CD14-positive monocyte (primary cell): Measurements from ENCODE around the gene MCHR2. TPM values are rescaled to one million over a fixed set of nuclear protein-coding genes. Genes with fewer than 3 reads are reported as not detected.

Experiments
- DNase-seq, 3 donors: peaks; one replicate each; pipeline ENCODE4 v3.0.0-alpha.2; 2011 to 2022
- H2AFZ ChIP-seq: 2 replicates; pipeline ENCODE4 v1.6.0; 2012; ENCODE audit warnings: mild to moderate bottlenecking, low read depth, low read length, inconsistent platforms; ENCODE audit not compliant: insufficient read depth, poor library complexity, severe bottlenecking
- H3K27ac ChIP-seq, 2 donors: 1 replicate in 1 of 2; 2 replicates in 1 of 2; pipeline ENCODE4 v1.5.1; 2012 to 2013; ENCODE audit warnings: low read length in 2 of 2, control low read depth in 1 of 2, inconsistent platforms in 1 of 2, low read depth in 1 of 2, mild to moderate bottlenecking in 1 of 2
- H3K27me3 ChIP-seq, 2 donors: one replicate each; pipeline versions ENCODE4 v1.6.0 to v1.6.1; 2011 to 2013; ENCODE audit warnings: low read length in 2 of 2; ENCODE audit not compliant: control insufficient read depth in 2 of 2, insufficient read depth in 2 of 2
- H3K36me3 ChIP-seq, 2 donors: replicated peaks in 1 of 2; 1 replicate in 1 of 2; 2 replicates in 1 of 2; pipeline versions ENCODE4 v1.5.1 to v1.6.1; 2012 to 2013; ENCODE audit warnings: low read length in 2 of 2, control low read depth in 1 of 2, inconsistent platforms in 1 of 2, mild to moderate bottlenecking in 1 of 2; ENCODE audit not compliant: insufficient read depth in 2 of 2, control insufficient read depth in 1 of 2
- H3K4me1 ChIP-seq, 2 donors: 1 replicate in 1 of 2; 2 replicates in 1 of 2; pipeline versions ENCODE4 v1.5.1 to v1.6.1; 2012 to 2013; ENCODE audit warnings: low read length in 2 of 2, control low read depth in 1 of 2, inconsistent platforms in 1 of 2, mild to moderate bottlenecking in 1 of 2, moderate library complexity in 1 of 2; ENCODE audit not compliant: insufficient read depth in 2 of 2, control insufficient read depth in 1 of 2
- H3K4me2 ChIP-seq: replicated peaks from 2 replicates; pipeline ENCODE3; 2012; ENCODE audit warnings: low read length, moderate library complexity, mild to moderate bottlenecking; ENCODE audit not compliant: poor library complexity, severe bottlenecking; ENCODE audit errors: extremely low read depth
- H3K4me3 ChIP-seq, 3 experiments: fragments of 200-600 bp in 1 of 3; sonication (generic) in 1 of 3; replicated peaks in 1 of 3; 1 replicate in 2 of 3; 2 replicates in 1 of 3; pipeline ENCODE4 v1.5.1; 2011 to 2013; ENCODE audit warnings: low read length in 3 of 3, mild to moderate bottlenecking in 3 of 3, control low read depth in 2 of 3, low read depth in 2 of 3, inconsistent platforms in 1 of 3, moderate library complexity in 1 of 3
- H3K79me2 ChIP-seq: 2 replicates; pipeline ENCODE4 v1.6.0; 2012; ENCODE audit warnings: mild to moderate bottlenecking, control low read depth, inconsistent platforms, low read length, moderate library complexity; ENCODE audit not compliant: insufficient read depth
- H3K9ac ChIP-seq: 2 replicates; pipeline ENCODE4 v1.6.0; 2017; ENCODE audit warnings: low read length, mild to moderate bottlenecking; ENCODE audit not compliant: insufficient read depth, poor library complexity, severe bottlenecking
- H3K9me3 ChIP-seq, 2 donors: replicated peaks in 1 of 2; 1 replicate in 1 of 2; 2 replicates in 1 of 2; pipeline versions ENCODE4 v1.5.1 to v1.6.1; 2012 to 2013; ENCODE audit warnings: low read length in 2 of 2, control low read depth in 1 of 2; ENCODE audit not compliant: control insufficient read depth in 1 of 2, insufficient read depth in 1 of 2
- H4K20me1 ChIP-seq: 2 replicates; pipeline ENCODE4 v1.6.0; 2012; ENCODE audit warnings: mild to moderate bottlenecking, low read length, control low read depth, moderate library complexity; ENCODE audit not compliant: insufficient read depth
- H3K27ac Mint-ChIP-seq, 7 donors: one replicate each; pipeline ENCODE4 v1.8.0; 2020; ENCODE audit warnings: mild to moderate bottlenecking in 7 of 7, mixed read lengths in 7 of 7, moderate library complexity in 6 of 7, inconsistent platforms in 2 of 7
- H3K27me3 Mint-ChIP-seq, 3 donors: one replicate each; pipeline ENCODE4 v1.8.0; 2021 to 2022; ENCODE audit warnings: low read depth in 3 of 3, mild to moderate bottlenecking in 3 of 3, mixed read lengths in 3 of 3, moderate library complexity in 3 of 3, inconsistent platforms in 1 of 3
- H3K36me3 Mint-ChIP-seq, 2 donors: one replicate each; pipeline ENCODE4 v1.8.0; 2020; ENCODE audit warnings: mixed read lengths in 2 of 2, inconsistent platforms in 1 of 2, mild to moderate bottlenecking in 1 of 2
- H3K4me1 Mint-ChIP-seq: one replicate; pipeline ENCODE4 v1.8.0; 2020; ENCODE audit warnings: mild to moderate bottlenecking, mixed read lengths
- H3K4me3 Mint-ChIP-seq, 2 donors: one replicate each; pipeline ENCODE4 v1.8.0; 2020; ENCODE audit warnings: mild to moderate bottlenecking in 2 of 2, mixed read lengths in 2 of 2, moderate library complexity in 1 of 2
- H3K9me3 Mint-ChIP-seq, 7 donors: one replicate each; pipeline ENCODE4 v1.8.0; 2020 to 2022; ENCODE audit warnings: mixed read lengths in 7 of 7, mild to moderate bottlenecking in 6 of 7, moderate library complexity in 6 of 7, inconsistent platforms in 2 of 7
- CTCF ChIP-seq: fragments of 200-600 bp; IDR thresholded peaks from one replicate; pipeline ENCODE4 v1.8.0; 2022; ENCODE audit warnings: antibody characterized with exemption, mild to moderate bottlenecking
- WGBS: methylation state at CpG from one replicate; pipeline ENCODE4 v1.1.5; 2013; ENCODE audit warnings: missing lambda C conversion rate; ENCODE audit not compliant: insufficient coverage; 5-methylcytosine and 5-hydroxymethylcytosine counted together
- intact Hi-C, 2 donors: fragments of 100-400 bp; cut with micrococcal nuclease; formaldehyde crosslinking; loops; one replicate each; pipeline versions ENCODE4 v1.15.0 to v1.15.1; 2023
- polyA plus RNA-seq, 3 donors: library from polyadenylated mRNA; depleted of rRNA in 1 of 3; unstranded in 2 of 3; stranded (reverse) in 1 of 3; fragments of 300-500 nt in 2 of 3; fragments of >200 nt in 1 of 3; fragmentation: Illumina TruSeq in 2 of 3; gene quantifications; 1 replicate in 2 of 3; 2 replicates in 1 of 3; pipeline ENCODE4 v1.2.3, GENCODE V29; 2012 to 2021

Gene MCHR2
- polyA plus RNA-seq, 3 donors: not detected

DNA sequence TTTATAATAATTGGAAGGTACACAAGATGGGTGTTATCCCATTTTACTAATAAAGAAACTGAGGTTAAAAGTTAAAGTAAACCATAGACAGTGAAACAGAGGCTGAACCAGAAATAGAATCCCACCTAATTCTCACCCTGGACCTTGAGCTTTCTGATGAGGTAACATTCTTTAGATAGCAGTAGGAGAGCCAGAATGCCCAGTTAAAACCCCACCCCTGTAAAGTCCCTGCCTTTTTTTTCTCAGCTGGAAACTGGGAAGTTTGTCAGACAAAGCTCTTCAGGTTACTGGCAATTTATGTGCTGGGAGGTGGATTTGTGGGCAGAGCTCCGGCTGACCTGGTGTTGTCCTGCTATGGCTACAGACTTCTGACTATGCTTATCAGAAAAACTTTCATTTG, 1.9 kb upstream of the MCHR2 start:
- WGBS: 88% methylated on average over 1 of the region's 1 CpG
- Histone ChIP-seq H3K9me3 (peaks cover 0 to 6% of the 10 kb centered on the region in 2 donors), H3K79me2 (no peaks in the 10 kb centered on the region), H2AFZ (no peak overlapping the region), H3K4me2 (no peak overlapping the region), H3K4me3 (no peak overlapping the region), H3K4me1 (no peaks in the 10 kb centered on the region), H3K27ac (no peak overlapping the region), H3K27me3 (peaks cover 21 to 36% of the 10 kb centered on the region in 2 donors), H3K9ac (no peak overlapping the region), H3K36me3 (no peaks in the 10 kb centered on the region), H4K20me1 (no peaks in the 10 kb centered on the region)
- H3K27me3 Mint-ChIP-seq: peaks cover 37 to 40% (median 37%) of the 10 kb centered on the region in 3 donors
- H3K4me1 Mint-ChIP-seq: no peaks in the 10 kb centered on the region
- no peak for TF ChIP-seq CTCF
- no peak for DNase-seq
- H3K4me3 Mint-ChIP-seq: no peak overlapping the region
- intact Hi-C loops: no loop called here
- H3K9me3 Mint-ChIP-seq: peaks cover 0 to 5% (median 1%) of the 10 kb centered on the region in 7 donors
- H3K36me3 Mint-ChIP-seq: peaks cover 0 to 3% of the 10 kb centered on the region in 2 donors
- H3K27ac Mint-ChIP-seq: no peak overlapping the region

DNA sequence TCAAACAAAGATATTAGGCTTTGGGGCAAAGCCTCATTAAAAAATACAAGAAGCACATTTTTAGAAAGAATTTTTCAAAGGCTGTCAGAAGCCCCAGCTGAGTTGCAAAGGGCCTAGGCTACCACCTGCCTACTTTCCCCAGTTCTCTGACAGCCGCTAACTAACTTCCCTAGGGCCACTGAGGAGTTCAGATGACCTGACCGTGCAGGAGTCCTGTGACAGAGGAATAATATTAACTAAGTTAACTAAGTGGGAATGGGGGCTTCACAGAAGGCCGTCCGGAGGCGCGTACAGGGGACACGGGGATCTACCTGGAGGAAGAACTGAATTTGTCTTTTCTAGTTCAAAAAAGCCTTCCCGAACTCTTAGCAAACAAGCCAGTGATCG, 884 bp downstream of the MCHR2 start:
- H4K20me1 ChIP-seq: no peaks in the 10 kb centered on the region
- H3K36me3 Mint-ChIP-seq: peaks cover 0 to 3% of the 10 kb centered on the region in 2 donors
- peaks cover 0 to 6% of the 10 kb centered on the region in 2 donors for H3K9me3 ChIP-seq
- H3K9ac ChIP-seq: no peak overlapping the region
- no peak for DNase-seq
- intact Hi-C loops: no loop called here
- WGBS: 24% methylated on average over 6 of the region's 9 CpGs
- H3K9me3 Mint-ChIP-seq: peaks cover 0 to 5% (median 1%) of the 10 kb centered on the region in 7 donors
- no peaks in the 10 kb centered on the region for H3K4me1 Mint-ChIP-seq
- H3K4me3 Mint-ChIP-seq: peak overlapping the region in 1 of 2 donors; percentile 75
- H3K27ac Mint-ChIP-seq: no peak overlapping the region
- no peaks in the 10 kb centered on the region for H3K79me2 ChIP-seq
- no peaks in the 10 kb centered on the region for H3K4me1 ChIP-seq
- H3K4me2 ChIP-seq: no peak overlapping the region
- H3K27me3 Mint-ChIP-seq: peaks cover 37 to 40% (median 37%) of the 10 kb centered on the region in 3 donors
- H2AFZ ChIP-seq: no peak overlapping the region
- H3K27ac ChIP-seq: no peak overlapping the region
- no peaks in the 10 kb centered on the region for H3K36me3 ChIP-seq
- peaks cover 18 to 36% of the 10 kb centered on the region in 2 donors for H3K27me3 ChIP-seq
- no peak for TF ChIP-seq CTCF
- no peak overlapping the region for H3K4me3 ChIP-seq
